HG02938 (cell line): ENCODE results near the gene ZNF609.
"Not testable (repeated sequence)": the region's sequence is repeated elsewhere in the genome, so short reads cannot be mapped to it uniquely, and the experiment has no call there.

Experiments used
- ATAC-seq: cut with Tn5 transposase; IDR thresholded peaks from one replicate; pipeline ENCODE4 v1.9.1; 2021; ENCODE audit warnings: mild to moderate bottlenecking, moderate library complexity; ENCODE audit not compliant: unreplicated experiment

Gene ZNF609

DNA sequence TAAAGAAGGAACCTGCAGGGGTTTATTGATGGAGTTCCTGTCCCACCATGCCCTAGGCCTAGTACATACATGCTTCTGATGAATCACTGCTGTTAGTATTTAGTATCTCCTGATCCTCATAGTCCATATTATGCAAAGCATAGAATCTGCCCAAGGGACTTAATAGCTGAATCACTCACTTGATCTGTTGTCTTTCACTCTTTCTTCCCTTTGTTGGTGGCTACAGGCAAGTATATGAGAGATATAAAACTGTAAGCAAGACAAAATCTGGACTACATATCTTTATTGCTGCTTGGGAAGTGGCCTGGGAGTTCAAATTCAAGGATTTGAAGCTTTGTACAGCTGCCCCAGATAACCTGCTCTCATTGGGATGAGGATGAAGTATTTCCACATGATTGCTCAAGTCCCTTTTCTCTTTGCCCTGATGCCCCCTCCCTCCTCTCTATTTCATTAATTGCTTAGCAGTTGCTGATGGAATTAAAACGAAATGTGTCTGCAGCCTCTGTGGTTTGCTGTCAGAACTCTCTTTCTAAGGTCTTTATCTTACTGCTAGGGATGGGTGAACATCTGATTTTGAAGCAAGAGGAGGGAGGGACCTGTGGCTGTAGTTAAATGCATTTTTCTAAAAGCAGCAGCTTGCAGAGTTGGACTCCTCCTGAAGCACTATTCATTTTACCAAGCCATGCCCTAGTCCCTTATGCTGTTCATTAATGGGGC is 114.1 kb downstream of the ZNF609 start:
- ATAC-seq, result no peak

DNA sequence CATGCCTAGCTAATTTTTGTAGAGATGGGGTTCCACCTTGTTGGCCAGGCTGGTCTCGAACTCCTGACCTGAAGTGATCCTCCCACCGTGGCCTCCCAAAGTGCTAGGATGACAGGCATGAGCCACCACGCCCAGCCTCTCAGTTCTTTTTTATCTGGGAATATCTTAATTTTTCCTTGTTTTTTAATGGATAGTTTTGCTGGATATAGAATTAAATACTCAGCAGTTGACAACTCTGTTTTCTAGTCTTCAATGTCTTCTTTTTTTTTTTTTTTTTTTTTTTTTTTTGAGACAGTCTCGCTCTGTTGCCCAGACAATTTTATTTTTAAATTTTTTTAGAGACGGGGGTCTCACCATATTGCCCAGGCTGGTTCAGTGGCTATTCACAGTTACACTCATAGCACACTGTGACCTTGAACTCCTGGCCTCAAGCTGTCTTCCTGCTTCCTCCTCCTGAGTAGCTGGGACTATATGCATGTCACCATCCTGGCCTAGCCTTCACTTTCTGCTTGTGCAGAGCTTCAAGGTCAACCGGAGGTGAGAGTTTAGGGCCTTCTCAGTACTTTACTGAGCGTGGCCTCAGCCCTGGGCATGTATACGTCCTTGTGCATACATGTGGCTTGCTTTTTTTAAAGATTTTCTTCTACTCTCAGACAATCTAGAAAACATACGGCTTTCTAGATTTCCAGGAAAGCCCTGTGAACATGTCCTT is 120.5 kb downstream of the ZNF609 start:
- ATAC-seq, result no peak

DNA sequence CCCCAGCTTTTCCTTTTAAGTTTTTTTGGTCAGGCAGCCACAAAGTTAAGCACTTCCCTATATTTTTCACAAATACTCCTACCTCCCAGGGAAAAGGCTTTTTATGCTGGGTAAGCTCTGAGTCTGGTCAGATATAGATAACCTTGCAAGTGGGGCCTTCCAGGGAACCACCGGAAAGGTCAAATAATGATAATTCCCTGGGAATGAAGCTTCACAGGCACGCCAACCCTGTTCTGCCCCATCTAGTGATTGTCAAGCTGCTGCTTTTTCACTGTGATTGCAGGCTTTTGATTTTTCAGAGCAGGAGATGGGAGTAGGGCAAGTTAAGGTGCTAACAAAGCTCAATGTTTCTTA is 121.0 kb downstream of the ZNF609 start:
- ATAC-seq, result no peak

DNA sequence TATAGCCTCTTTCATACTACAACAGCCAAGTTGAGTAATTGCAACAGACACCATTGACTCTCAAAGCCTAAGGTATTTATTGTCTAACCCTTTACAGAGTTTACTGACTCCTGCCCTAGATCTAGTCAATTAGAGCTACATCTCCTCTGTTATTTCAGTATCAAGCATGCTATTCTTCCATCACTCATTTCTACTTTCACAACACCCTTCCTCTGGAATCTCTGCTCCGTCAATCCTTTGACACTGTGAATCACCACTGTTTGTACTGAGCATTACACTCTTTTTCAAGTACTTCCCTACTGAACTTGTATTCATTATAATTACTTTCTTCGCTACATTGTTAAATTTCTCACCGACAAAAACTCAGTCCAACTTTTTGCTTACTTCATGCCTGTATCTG is 121.8 kb downstream of the ZNF609 start:
- ATAC-seq, result no peak

DNA sequence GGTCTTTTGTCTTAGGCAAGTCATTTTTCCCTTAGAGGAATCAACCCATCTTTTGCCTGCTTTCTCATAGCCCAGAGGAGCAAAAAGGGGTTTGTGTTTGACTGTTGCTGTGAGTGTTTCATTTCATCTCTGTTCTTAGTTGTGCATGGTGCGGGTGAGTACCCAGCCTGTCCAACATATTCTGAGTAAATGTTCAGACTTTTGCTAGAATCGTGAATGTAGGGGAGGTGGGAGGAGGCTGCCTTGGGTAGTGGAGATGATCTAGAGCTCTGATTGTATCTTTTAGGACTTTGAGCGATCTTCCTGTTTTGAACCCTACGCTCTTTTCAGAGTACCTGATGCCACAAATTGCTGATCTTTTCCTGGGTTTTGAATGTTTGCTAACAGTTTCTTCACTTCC is 123.1 kb downstream of the ZNF609 start:
- ATAC-seq, result no peak

DNA sequence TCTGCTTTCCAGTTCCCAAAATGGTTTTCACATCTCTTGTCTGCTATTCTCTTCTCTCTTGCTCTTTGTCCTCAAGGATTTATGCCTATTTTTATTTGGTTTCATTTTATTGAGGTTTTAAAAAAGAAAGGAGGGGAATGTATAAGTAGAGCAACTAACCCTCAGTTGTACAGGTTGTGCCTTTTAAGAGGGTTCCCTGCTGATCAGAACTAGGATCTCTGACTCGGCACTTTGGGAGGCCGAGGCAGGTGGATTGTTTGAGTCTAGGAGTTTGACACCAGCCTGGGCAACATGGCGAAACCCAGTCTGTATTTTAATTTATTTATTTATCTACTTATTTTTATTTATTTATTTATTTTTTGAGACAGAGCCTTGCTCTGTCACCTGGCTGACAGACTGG is 123.6 kb downstream of the ZNF609 start:
- ATAC-seq, result no peak

DNA sequence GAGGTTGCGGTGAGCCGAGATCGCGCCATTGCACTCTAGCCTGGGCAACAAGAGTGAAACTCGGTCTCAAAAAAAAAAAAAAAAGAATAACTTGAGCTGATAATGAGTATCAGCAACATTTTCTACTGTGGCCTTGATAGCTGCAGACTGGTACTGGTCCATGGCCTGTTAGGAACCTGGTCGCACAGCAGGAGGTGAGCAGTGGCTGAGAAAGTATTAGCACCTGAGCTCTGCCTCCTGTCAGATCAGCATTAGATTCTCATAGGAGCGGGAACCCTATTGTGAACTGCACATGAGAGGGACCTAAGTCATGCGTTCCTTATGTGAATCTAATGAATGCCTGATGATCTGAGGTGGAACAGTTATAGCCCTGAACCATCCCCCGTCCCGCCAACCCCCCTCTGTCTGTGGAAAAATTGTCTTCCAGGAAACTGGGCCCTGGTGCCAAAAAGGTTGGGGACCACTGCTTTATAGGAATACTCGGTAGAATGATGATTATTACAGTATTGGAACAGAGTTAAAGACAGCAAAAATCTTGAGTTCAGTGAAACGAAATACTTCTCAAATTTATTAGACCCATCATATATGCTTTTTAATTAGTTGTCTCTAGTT is 126.0 kb downstream of the ZNF609 start:
- ATAC-seq, result no peak

DNA sequence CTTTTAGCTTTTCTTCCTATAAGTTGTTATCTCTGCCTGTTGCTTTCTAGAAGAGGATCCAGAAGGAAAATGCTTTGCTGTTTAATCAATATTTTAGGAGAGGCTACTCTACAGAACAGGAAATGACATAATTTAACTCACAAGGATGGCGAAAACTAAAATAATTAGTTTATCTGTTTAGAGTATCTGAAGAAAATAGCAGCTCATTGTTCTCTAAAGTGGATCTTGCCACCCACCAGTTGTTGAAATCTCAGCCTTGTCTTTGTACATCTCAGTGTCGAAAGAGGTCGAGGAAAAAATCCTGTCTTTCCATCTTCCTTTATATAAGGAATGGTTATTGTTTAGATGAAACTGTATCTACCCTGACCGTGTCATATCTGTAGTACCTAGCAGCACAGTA is 126.6 kb downstream of the ZNF609 start:
- ATAC-seq, result no peak

DNA sequence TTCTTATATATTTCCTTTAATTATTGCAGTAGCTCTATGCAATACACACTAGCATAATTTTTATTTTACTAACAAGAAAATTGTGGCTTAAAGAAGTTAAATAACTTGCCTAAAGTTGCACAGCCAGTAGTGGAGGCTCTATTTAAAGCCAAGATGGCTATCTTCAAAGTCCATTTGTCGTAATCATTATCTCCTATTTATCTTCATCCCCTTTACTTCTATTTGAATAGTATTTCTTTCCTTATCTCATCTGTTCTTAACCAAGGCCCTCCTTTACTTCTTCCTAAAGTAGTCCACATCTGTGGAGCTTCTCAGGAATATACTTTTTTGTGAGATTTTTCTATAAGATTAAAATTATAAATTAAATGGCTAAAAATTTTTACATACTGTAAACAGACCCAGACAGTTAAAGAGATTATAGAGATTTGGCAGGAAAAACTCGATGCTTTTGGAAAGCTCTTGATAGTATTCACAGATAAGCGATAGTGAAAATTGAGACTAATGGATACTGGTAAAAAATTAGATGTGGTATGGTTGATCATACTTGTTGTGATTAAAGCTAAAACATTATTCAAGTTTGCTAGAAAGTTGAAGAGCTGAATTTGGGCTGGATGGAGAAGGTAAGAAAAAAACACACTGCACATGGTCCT is 129.2 kb downstream of the ZNF609 start:
- no peak for ATAC-seq

DNA sequence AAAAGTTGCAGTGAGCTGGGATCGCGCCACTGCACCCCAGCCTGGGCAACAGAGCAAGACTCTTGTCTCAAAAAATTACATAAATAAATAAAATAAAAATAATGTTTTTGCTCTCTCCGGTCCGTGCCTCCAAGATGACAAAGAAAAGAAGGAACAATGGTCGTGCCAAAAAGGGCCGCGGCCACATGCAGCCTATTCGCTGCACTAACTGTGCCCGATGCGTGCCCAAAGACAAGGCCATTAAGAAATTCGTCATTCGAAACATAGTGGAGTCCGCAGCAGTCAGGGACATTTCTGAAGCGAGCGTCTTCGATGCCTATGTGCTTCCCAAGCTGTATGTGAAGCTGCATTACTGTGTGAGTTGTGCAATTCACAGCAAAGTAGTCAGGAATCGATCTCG is 132.5 kb downstream of the ZNF609 start:
- not testable (repeated sequence) for ATAC-seq

DNA sequence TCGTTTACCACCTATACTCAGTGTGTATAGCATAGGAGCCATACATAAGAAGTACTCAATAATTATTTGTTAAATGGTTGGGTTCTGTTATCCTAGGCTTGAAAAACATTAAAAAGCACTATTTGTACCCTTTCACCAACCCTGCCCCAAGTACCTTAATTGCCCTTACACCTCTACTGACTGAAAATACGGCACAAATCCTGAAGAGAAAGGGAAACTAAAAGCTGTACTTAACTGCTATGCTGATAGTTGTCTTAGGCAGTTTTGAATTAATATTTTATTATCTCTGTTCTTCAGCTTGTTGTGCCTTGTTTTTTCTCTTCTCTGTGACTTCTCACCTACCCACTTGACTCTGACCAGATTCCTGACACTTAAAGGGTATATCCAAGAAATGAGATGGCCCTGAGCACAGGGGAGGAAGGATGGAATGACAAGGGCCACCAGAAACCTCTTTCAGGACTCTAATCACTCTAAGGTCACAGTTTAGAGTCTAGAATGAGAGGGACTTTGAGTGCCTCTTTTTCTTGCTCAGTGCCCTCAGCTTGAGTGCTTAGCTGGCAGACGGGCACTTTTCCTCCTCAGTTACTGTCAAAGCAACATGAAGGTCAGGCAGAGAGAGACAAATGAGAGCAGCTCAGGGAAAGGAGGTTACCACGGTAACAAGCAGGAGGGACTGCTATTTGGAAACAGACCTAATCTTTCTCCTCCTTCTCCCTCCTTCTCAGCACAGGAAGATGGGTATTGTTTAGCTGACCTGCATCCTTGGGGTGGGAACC is 136.5 kb downstream of the ZNF609 start:
- no peak for ATAC-seq

DNA sequence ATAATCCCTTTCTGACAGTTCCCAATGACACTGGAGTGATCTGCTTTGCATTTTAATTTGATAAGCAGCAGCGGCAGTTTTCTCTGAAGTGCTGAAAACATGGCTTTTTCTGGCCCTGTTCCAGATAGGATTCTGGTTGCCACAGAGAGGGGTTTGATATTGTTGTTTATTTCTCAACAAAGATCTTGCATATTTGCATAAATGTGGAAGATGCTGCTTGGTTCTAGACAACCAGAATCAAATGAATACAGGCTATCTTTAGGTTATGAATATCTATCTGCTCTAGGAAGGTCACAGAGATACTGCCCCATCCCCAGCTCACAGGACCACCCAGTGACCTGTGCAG is 137.1 kb downstream of the ZNF609 start:
- ATAC-seq, result no peak

DNA sequence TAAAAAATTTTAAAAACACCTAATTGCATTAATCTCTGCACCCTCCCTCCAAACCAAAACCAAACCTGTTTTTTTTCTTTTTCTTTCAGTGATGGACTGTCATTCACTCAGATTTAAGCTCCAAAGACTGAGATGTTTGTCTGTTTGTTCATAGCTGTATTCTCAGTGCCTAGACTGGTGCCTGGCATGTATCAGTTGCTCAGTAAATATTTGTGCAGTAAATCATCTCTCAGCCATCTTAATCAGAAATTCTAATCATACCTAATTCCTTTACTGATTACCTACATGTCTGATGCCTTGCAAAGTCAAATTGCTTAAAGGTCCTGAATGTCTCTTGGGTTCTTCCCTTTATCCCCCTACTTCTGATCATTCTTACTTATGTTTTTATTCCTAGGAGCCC is 138.8 kb downstream of the ZNF609 start:
- no peak for ATAC-seq

DNA sequence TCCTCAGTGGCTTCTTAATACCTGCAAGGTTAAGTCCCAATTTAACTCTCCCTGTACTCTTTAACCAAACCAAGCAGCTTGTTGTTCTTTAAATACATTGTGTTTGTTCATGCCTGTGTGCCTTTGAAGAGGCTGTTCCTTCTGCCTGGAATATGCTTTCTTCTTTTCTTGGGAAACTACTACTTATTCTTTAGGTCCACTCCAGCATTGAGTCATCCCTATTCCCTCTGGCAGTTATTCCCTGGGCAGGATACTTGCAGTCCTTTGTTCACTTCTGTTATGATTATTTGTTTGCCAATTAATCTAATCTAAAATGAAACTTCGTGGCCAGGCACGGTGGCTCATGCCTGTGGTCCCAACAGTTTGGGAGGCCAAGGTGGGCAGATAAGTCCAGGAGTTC is 139.3 kb downstream of the ZNF609 start:
- no peak for ATAC-seq

DNA sequence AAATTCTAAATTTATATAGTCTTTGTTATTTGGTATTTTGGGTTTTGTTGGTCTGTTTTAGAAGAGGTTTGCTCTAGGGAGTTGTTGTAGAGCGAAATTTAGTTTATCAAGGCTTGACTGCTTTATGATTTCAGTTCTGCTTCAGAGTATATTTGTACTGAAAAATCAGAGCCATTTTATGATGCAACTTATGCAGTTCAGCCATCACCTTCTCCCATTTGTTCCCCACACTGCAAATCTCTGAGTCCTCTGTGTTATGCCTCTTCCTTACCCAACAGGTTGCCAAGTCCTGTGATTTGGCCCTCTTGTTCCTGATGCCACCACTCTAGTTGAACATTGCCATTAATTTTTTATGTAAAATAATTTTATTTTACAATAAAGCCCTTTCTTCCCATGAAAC is 140.4 kb downstream of the ZNF609 start:
- ATAC-seq, result no peak

DNA sequence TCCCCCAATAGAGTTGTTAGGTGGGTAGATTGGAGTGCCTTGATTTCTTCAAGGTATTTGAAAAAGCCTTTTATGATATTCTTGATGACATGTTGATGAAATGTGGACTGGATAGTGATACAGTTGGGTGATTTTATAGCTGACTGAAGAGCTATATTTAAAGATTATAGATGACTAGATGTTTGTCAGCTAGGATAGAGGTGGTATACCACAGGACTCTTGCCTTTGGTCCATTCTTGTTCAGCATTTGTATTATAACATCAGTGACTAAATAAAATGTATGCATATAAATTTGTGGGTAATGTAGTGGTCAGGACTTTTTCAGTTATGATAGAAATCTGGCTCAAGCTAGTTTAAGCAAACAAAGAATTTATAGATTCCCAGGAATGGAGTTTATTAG is 143.9 kb downstream of the ZNF609 start:
- no peak for ATAC-seq

DNA sequence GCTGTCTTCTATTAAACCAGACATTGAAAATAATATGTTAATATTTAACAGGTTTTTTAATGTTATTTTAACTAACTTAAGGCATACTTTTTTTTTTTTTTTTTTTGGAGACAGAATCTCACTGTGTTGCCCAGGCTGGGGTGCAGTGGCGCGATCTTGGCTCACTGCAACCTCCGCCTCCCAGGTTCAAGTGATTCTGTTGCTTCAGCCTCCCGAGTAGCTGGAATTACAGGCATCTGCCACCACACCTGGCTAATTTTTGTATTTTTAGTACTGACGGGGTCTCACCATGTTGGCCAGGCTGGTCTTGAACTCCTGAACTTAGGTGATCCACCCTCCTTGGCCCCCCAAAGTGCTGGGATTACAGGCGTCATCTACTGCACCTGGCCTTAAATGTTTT is 147.0 kb downstream of the ZNF609 start:
- ATAC-seq, result not testable (repeated sequence)

DNA sequence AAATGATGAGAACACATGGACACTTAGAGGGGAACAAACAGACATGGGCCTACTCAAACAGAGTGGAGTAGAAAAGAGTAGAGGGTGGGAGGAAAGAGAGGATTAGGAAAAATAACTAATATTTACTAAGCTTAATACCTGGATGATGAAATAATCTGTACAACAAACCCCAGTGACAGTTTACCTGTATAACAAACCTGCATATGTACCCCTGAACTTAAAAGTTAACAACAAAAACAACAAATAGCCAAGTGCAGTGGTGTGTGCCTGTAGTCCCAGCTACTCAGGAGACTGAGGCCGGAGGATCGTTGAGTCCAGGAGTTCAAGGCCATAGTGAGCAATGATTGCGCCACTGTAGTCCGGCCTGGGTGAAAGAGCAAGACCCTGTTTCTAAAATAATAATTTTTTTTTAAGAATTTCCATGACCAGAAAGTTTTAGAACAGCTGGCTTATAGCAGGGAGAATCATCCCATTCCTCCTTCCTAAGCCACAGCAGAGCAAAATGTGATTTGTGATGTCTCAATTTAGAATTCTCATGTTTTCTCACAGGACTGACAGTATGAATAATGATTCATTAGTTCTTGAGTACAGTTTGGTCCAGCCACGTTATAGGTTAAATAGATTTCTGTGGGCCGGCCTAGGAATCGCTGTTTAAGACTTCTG is 150.0 kb downstream of the ZNF609 start:
- no peak for ATAC-seq

DNA sequence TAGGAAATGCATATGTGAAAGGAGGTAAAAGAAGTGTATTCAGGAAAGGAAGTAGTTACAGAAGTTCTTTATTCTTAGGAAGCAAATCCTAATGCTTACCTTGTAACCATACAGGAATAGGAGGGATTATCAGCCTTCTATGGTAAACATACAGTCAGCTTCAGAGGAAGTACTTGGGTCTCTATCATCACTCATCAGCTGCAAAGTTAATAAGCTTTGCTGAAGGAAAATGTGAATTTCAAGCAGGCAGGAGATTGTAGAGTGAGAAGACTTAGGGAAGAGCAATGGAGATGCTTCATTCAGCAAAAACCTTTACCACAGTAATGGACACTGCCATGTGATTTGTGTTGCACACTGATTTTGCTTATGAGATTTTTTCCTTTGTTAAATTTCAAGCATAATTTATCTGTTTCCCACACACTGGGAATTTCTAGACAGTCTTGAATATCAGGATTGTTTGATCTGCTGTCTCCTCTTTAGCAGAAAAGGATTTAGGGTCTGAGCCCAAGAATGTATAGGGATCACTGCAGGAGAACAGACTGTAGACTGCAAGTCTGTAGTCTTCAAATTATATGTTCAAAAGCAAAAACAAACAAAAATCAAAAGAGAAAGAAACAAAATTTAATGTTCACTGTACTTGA is 150.8 kb downstream of the ZNF609 start:
- ATAC-seq, result no peak

DNA sequence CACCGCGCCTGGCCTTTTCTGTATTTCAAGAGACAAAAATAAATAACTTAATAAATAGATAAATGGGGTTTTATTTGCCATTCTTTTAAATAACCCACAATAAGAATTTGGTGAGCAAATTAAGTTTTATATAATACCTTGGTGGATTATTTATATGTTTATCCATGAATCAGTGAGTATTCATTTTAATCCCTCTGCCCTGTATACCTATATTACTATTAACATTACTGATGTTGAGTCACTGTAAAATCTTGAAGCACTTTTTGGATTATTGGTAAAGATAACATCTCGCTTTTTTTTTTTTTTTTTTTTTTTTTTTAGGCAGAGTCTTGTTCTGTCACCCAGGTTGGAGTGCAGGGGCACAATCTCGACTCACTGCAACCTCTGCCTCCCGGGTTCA is 154.1 kb downstream of the ZNF609 start:
- no peak for ATAC-seq
